K562 treated with DMSO at 1 percent for 4 hours (cell line): Measurements from ENCODE around the gene ZSCAN29. TPM values are rescaled to one million over a fixed set of nuclear protein-coding genes. Genes with fewer than 3 reads are reported as not detected.

ENCODE experiments used
- total RNA-seq: library from RNA; unstranded; fragments of 300-600 nt; gene quantifications from 2 replicates; pipeline ENCODE4 v1.2.3, GENCODE V29; 2022; ENCODE audit not compliant: insufficient read depth

The ZSCAN29 gene
- 15.7 and 22.4 TPM in 2 replicates for total RNA-seq

DNA sequence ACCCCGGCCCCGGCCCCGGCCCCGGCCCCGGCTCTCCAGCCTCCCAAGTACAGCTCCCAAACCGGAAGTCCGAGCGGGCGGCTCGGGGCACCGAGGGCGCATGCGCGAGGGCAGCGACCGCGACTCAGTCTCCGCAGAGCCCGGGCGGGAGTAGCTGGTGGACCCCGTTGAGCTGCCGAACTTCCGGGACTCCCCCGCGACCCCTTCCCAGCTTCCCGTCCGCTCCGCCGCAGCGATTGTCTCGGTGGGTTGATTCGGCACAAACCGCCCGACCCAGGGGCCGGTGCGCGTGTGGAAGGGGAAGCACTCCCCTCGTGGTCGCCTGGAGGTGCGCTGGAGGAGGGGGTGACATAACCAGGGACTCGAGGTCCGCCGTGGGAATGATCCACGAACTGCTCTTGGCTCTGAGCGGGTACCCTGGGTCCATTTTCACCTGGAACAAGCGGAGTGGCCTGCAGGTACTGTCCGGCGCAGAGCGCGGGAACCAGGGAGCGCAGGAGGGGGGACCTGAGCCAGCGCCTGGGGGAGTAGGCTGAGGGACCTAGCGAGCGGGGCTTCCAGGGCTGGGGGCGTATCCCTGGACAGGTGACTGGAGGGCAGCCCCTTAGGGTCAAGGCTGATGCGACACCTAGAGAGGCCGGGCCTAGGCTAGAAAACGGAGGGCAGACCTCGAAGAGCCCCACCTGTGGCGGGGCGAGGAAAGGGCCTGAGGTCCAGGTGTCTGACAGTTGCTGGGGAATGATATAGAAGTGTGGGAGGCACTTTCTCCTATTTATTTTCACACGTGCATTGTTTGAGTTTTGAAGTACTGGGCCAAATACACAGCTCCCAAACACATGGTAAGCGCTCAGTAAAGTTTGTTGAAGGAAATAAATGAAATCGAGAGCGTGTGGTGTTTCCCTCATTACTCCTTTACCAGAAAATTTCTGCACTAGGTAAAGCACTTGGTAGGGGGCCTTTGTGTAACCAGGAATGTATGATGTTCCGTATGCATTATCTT is at the start of gene ZSCAN29, which contains the start of gene TUBGCP4:
Gene ZSCAN29 (minus strand): TSS at position 69 of the 1,000 bp plus-strand sequence. CDS start 1,130 bp downstream, outside the sequence.
Gene TUBGCP4 (plus strand): TSS at position 127 of the 1,000 bp plus-strand sequence. CDS start 254 bp downstream, at position 381.

DNA sequence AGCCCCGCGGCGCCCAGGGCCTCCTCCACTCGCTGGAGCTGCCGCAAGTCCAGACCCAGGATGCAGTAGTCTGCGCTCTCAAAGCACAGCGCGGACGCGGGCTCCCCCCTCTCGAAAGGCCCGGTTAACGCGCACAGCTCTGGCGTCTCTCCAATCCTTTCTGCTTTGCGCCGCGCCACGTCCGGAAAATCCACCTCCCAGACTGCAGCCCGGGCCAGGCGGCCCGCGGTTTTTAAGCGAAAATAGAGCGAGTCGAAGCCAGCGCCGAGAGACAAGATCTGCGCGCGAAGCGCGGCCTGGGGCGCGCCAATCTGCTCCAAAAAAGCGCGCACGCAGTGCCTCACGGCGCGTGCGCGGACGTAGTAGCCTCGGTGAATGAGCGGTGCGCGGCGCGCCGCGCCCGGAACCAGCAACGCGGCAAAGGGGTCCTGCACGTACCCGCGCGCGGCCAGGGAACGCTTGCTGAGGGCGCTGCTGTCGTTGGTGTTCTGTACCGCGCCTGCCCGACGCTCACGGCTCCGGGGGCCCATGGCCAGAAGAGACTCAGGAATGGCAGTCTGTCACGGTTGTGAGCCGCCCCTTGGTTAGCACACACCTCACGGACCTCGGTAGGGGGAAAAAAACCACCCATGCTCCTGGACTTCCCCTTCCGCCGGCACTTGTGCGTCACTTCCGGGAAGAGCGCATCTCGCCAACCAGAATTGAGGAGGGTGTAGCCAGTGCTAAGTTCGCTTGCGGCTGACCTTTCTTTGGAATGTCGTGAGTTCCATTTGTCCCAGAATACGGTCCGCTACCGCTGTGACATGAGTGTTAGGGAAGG is 40.7 kb downstream of the ZSCAN29 start, which contains the start of gene LCMT2:
Gene LCMT2 (minus strand): TSS at position 614 of the 820 bp plus-strand sequence. CDS start 84 bp downstream, at position 530.

Other genes starting within 250 kb of the ZSCAN29 start
- 9.4 and 11.1 TPM in 2 replicates for gene TMEM62, start 237.5 kb downstream of the ZSCAN29 start, total RNA-seq
- gene CCNDBP1, start 185.6 kb downstream of the ZSCAN29 start, total RNA-seq = 83.1 and 92.4 TPM in 2 replicates
- gene EPB42, start 150.0 kb downstream of the ZSCAN29 start, total RNA-seq = 1.0 and 1.7 TPM in 2 replicates
- gene TGM5, start 104.1 kb downstream of the ZSCAN29 start, total RNA-seq = not detected in 2 replicates
- gene TGM7, start 68.8 kb downstream of the ZSCAN29 start, total RNA-seq = not detected in 2 replicates
- gene LCMT2, start 40.5 kb downstream of the ZSCAN29 start, total RNA-seq = 1.7 and 1.9 TPM in 2 replicates
- 13.6 and 21.5 TPM in 2 replicates for gene TUBGCP4, start 58 bp upstream of the ZSCAN29 start, total RNA-seq
- gene TP53BP1, start 122.1 kb upstream of the ZSCAN29 start, total RNA-seq = 13.8 and 17.8 TPM in 2 replicates
- gene MAP1A, start 146.6 kb upstream of the ZSCAN29 start, total RNA-seq = 6.3 and 11.4 TPM in 2 replicates
- 15.9 and 18.6 TPM in 2 replicates for gene PPIP5K1, start 219.2 kb upstream of the ZSCAN29 start, total RNA-seq
- 3.8 and 7.2 TPM in 2 replicates for gene CKMT1B, start 223.0 kb upstream of the ZSCAN29 start, total RNA-seq
- not detected in 2 replicates for gene STRC, start 247.8 kb upstream of the ZSCAN29 start, total RNA-seq